MM.1S (cell line): ENCODE measurements around the gene GNG11.

Experiments used
- DNase-seq: peaks from one replicate; pipeline ENCODE4 v3.0.0-alpha.2; 2015
- H2AFZ ChIP-seq: fragments of 300-600 bp; sonication (generic); 2 replicates; pipeline ENCODE4 v1.6.0; 2016; ENCODE audit warnings: antibody characterized with exemption, low read length
- H3F3A ChIP-seq: fragments of 300-600 bp; sonication (generic); 2 replicates; pipeline ENCODE4 v1.6.1; 2016; ENCODE audit warnings: mild to moderate bottlenecking, antibody characterized with exemption, low read length, moderate library complexity, mixed read lengths; ENCODE audit not compliant: insufficient read depth
- H3K27ac ChIP-seq: fragments of 300-600 bp; sonication (generic); 2 replicates; pipeline ENCODE4 v1.5.1; 2016; ENCODE audit warnings: mild to moderate bottlenecking, low read length
- H3K27me3 ChIP-seq: fragments of 300-600 bp; sonication (generic); replicated peaks from 2 replicates; pipeline ENCODE4 v1.6.0; 2016; ENCODE audit warnings: low read length; ENCODE audit not compliant: insufficient read depth
- H3K36me3 ChIP-seq: fragments of 300-600 bp; sonication (generic); replicated peaks from 2 replicates; pipeline ENCODE4 v1.6.1; 2016; ENCODE audit warnings: mild to moderate bottlenecking, low read length, mixed read lengths; ENCODE audit not compliant: insufficient read depth
- H3K4me1 ChIP-seq: fragments of 300-600 bp; sonication (generic); 2 replicates; pipeline ENCODE4 v1.6.1; 2016; ENCODE audit warnings: low read length, mixed read lengths
- H3K4me2 ChIP-seq: fragments of 300-600 bp; sonication (generic); 2 replicates; pipeline ENCODE4 v1.6.0; 2016; ENCODE audit warnings: low read depth, low read length
- H3K4me3 ChIP-seq: fragments of 300-600 bp; sonication (generic); 2 replicates; pipeline ENCODE4 v1.5.1; 2016; ENCODE audit warnings: low read length, mixed read lengths
- H3K79me2 ChIP-seq: fragments of 300-600 bp; sonication (generic); 2 replicates; pipeline ENCODE4 v1.6.1; 2016; ENCODE audit warnings: mixed run types, low read length, mixed read lengths
- H3K9ac ChIP-seq: fragments of 300-600 bp; sonication (generic); 2 replicates; pipeline ENCODE4 v1.6.1; 2016; ENCODE audit warnings: low read length, mixed read lengths
- H3K9me2 ChIP-seq: fragments of 300-600 bp; sonication (generic); replicated peaks from 2 replicates; pipeline ENCODE4 v1.6.1; 2016; ENCODE audit warnings: mild to moderate bottlenecking, low read length, mixed read lengths; ENCODE audit not compliant: insufficient read depth
- H3K9me3 ChIP-seq: fragments of 300-600 bp; sonication (generic); replicated peaks from 2 replicates; pipeline ENCODE4 v1.6.1; 2016; ENCODE audit warnings: mild to moderate bottlenecking, low read length, mixed read lengths; ENCODE audit not compliant: insufficient read depth
- H4K20me1 ChIP-seq: fragments of 300-600 bp; sonication (generic); 2 replicates; pipeline ENCODE4 v1.6.1; 2016; ENCODE audit warnings: mild to moderate bottlenecking, low read length, moderate library complexity, mixed read lengths; ENCODE audit not compliant: insufficient read depth
- EZH2 ChIP-seq: fragments of 300-600 bp; sonication (generic); optimal IDR thresholded peaks from 2 replicates; pipeline ENCODE3; 2017; ENCODE audit warnings: low read depth, mild to moderate bottlenecking, antibody characterized with exemption, low read length, mixed read lengths
- EZH2phosphoT487 ChIP-seq: fragments of 300-600 bp; sonication (generic); IDR thresholded peaks from 2 replicates; pipeline ENCODE4 v1.6.1; 2018; ENCODE audit warnings: antibody characterized with exemption, low read length
- TF ChIP-seq, protein P1 (sequence below): fragments of 300-600 bp; sonication (generic); IDR thresholded peaks from 2 replicates; pipeline ENCODE4 v1.5.1; 2016; ENCODE audit warnings: antibody characterized with exemption, low read length, mixed read lengths

GNG11 gene

GRCh38 chr7:93948873-93949272 lies 27.3 kb downstream of the GNG11 start:
- H3K4me1 ChIP-seq = peaks cover 20% of the 10 kb centered on the region
- no peak overlapping the region for H3K4me3 ChIP-seq
- no peaks in the 10 kb centered on the region for H3K27me3 ChIP-seq
- DNase-seq = no peak
- H3K36me3 ChIP-seq = no peaks in the 10 kb centered on the region
- H2AFZ ChIP-seq = no peak overlapping the region
- H3K9me2 ChIP-seq = no peaks in the 10 kb centered on the region
- H4K20me1 ChIP-seq = no peaks in the 10 kb centered on the region
- 0 out of 2 replicates have a peak, but pooled peaks cover 8% of the 10 kb centered on the region for H3F3A ChIP-seq
- no peak overlapping the region for H3K27ac ChIP-seq
- no peaks in the 10 kb centered on the region for H3K79me2 ChIP-seq
- H3K9ac ChIP-seq = no peak overlapping the region
- TF ChIP-seq, protein P1, sequence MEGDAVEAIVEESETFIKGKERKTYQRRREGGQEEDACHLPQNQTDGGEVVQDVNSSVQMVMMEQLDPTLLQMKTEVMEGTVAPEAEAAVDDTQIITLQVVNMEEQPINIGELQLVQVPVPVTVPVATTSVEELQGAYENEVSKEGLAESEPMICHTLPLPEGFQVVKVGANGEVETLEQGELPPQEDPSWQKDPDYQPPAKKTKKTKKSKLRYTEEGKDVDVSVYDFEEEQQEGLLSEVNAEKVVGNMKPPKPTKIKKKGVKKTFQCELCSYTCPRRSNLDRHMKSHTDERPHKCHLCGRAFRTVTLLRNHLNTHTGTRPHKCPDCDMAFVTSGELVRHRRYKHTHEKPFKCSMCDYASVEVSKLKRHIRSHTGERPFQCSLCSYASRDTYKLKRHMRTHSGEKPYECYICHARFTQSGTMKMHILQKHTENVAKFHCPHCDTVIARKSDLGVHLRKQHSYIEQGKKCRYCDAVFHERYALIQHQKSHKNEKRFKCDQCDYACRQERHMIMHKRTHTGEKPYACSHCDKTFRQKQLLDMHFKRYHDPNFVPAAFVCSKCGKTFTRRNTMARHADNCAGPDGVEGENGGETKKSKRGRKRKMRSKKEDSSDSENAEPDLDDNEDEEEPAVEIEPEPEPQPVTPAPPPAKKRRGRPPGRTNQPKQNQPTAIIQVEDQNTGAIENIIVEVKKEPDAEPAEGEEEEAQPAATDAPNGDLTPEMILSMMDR = no peak
- no peak for TF ChIP-seq EZH2phosphoT487
- H3K9me3 ChIP-seq = no peaks in the 10 kb centered on the region
- H3K4me2 ChIP-seq = no peak overlapping the region

- Histone ChIP-seq H3F3A (0 out of 2 replicates have a peak, but pooled peaks cover 6% of the 10 kb centered on the region), H3K9me3 (no peaks in the 10 kb centered on the region), H3K36me3 (no peaks in the 10 kb centered on the region), H3K27me3 (no peaks in the 10 kb centered on the region), H3K79me2 (no peaks in the 10 kb centered on the region), H3K4me1 (peaks cover 18% of the 10 kb centered on the region), H3K4me3 (no peak overlapping the region), H3K9ac (no peak overlapping the region), H2AFZ (no peak overlapping the region), H3K4me2 (no peak overlapping the region), H4K20me1 (no peaks in the 10 kb centered on the region), H3K27ac (no peak overlapping the region), H3K9me2 (no peaks in the 10 kb centered on the region)
- no peak for DNase-seq
- TF ChIP-seq, protein P1 = no peak
- TF ChIP-seq EZH2phosphoT487 (no peak), EZH2 (no peak)
These were observed 27.9 kb downstream of the GNG11 start for GRCh38 chr7:93949423-93949822.

DNA sequence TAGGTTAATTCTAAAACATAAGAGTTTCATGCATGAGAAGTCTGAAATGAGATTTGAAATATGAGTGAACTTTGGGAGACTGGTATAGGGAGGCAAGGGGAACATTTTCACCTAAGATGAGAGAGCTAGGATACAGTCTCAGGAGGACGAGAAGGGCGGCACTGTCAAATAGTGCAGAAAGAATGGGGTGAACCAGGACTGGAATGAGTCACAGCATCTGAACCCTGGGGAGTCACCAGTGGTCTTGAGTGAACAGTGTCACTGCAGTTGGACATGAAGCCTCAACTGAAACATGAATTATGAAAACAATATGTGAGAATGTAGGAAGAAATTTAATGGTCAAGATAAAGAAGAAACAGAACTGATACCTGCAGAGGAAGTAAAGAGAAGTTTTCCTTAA lies 33.8 kb downstream of the GNG11 start:
- no peaks in the 10 kb centered on the region for H4K20me1 ChIP-seq
- no peak overlapping the region for H2AFZ ChIP-seq
- H3K36me3 ChIP-seq = no peaks in the 10 kb centered on the region
- no peak overlapping the region for H3K27ac ChIP-seq
- no peaks in the 10 kb centered on the region for H3K79me2 ChIP-seq
- DNase-seq = no peak
- H3K27me3 ChIP-seq = no peaks in the 10 kb centered on the region
- TF ChIP-seq EZH2phosphoT487 = no peak
- no peak for TF ChIP-seq EZH2
- TF ChIP-seq, protein P1 = no peak
- H3K9me2 ChIP-seq = no peaks in the 10 kb centered on the region
- H3K9me3 ChIP-seq = no peaks in the 10 kb centered on the region
- H3F3A ChIP-seq = peaks cover 5% of the 10 kb centered on the region; the same call in 1 of the 2 replicates
- no peak overlapping the region for H3K4me2 ChIP-seq
- H3K4me3 ChIP-seq = no peak overlapping the region
- H3K4me1 ChIP-seq = peaks cover 21% of the 10 kb centered on the region
- H3K9ac ChIP-seq = no peak overlapping the region
